HG03045 (cell line): ENCODE measurements around the gene PARD6A.

Experiments
- ATAC-seq: cut with Tn5 transposase; IDR thresholded peaks from one replicate; pipeline ENCODE4 v1.9.1; 2021; ENCODE audit warnings: mild to moderate bottlenecking, moderate library complexity; ENCODE audit not compliant: unreplicated experiment

Gene PARD6A

DNA sequence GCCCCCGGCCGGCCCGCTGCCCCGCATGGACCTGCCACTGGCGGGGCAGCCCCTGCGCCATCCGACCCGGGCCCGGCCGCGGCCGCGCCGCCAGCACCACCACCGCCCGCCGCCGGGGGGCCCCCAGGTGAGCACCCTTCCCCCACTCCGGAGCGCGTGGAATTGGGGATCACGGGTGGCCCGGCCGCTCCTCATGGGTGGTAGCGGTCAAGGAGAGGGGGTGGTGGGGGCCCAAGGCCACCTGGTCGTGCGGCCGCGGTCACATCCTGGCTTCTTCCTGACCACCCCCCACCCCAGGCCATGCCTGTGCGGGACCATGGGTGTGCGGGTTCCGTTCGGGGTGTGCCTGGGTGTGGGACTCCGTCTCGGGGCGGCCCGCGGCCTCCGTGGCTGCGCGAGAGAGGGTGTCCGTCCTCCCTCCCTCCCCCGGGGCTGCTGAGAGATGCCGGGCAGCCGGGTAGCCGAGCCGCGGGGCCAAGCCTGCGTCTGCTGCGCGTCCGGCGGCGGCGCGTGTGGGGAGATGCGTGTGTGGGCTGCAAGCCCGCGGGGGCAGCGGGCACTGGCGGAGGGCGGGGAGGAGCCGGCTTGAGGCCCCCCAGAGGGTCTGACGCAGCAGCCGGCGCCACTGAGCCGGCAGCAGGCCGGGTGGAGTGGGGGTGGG is 7.5 kb upstream of the PARD6A start:
- no peak for ATAC-seq

DNA sequence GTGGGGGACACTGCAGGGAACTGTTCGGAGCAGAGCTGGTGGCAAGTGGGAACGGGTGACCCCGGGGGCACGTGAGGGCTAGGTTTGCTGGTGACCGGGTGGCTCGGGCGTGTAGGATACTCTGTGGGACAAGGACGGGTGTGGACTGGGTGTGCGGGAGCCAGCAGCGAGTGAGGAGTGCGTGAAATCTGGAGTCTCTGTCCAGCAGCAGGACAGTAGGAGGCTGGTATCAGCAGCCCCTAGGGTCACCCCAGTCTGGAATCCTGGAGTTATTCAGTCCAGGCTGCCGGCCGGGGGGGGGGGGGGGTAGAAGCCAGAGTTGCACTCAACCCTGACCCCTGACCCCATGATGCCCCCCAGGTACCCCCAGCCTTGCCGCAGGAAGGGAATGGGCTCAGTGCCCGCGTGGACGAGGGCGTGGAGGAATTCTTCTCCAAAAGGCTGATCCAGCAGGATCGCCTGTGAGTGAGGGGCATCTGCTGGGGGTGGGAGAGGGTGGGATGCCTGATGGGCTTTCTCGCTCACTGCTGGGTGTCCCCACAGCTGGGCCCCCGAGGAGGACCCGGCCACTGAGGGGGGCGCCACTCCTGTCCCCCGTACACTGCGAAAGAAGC is 6.9 kb upstream of the PARD6A start:
- no peak for ATAC-seq

DNA sequence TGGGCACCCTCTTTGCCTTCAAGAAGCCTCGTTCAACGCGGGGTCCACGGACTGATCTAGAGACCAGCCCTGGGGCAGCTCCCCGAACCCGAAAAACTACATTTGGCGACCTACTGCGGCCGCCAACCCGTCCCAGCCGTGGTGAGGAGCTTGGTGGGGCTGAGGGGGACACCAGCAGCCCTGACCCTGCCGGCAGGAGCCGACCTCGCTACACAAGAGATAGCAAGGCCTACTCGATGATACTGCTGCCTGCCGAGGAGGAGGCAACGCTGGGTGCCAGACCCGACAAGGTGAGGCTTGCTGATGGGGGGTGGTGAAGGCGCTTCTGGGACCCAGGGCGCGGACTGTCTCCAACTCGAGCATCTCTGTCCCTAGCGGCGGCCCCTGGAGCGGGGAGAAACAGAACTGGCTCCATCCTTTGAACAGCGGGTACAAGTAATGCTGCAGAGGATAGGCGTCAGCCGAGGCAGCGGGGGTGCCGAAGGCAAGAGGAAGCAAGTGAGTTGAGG is 6.3 kb upstream of the PARD6A start:
- no peak for ATAC-seq

DNA sequence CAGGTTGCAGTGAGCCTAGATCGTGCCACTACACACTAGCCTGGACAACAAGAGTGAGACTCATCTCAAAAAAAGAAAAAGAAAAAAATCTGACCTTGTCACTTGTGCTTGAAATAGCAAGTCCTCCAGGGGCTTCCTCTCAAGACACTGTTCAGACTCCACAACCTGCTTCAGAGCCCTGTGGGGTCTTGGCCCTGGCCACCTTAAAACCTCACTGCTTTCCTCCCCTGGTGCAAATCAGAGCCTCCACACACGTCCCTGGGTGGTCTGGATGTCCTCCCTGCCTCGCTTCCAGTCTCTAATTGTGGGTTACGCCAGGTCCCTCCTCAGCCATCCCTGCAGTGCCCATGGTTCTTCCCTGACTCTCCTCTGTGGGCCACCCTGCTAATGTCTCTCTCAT is 5.4 kb upstream of the PARD6A start:
- ATAC-seq: no peak

DNA sequence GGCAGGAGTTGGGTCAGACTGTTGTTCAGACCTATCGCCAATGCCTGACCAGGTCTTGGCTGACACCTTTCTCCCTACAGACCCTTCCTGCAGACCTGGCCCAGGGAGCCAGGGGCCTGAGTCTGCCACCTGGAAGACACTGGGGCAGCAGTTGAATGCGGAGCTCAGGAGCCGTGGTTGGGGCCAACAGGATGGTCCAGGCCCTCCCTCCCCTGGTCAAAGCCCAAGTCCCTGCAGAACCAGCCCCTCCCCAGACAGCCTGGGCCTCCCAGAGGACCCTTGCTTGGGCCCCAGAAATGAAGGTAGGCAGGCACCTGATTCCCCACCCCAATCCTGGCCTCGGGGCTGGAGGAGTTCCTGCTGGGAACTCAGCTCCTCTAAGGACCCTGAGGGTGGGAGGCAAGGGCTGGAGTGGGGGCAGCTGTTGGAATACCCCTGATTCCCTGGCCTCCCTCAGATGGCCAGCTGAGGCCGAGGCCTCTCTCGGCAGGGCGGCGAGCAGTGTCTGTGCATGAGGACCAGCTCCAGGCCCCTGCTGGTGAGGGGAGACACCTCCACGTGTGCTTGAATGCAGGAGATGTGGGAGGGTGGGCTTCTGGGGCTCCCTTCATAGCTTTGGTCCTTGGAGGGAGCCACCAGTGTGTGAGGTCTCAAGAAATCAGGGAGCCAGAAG is 4.3 kb upstream of the PARD6A start:
- no peak for ATAC-seq

DNA sequence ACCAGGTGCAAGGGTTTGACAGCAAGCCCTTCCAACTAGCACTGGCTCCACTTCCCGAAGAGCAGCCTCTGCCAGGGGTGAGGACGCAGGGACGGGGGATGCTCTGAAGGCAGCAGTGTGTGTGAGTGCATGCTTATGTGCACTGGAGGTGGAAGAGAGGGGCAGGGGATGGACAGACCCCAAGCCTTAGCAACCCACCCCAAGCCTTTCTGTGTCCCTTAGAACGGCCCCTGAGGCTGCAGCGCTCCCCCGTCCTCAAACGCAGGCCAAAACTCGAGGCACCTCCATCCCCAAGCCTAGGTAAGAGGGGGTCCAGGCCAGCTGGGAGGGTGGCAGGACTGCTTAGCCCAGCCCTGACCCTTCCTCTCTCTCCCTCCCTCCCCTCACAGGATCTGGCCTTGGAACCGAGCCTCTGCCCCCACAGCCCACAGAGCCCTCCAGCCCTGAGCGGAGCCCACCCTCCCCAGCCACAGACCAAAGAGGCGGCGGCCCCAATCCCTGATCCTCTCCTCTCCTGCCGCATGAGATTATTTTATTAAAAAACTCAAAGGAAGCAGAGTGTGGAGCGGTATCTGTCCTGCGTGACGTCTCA is 3.6 kb upstream of the PARD6A start:
- no peak for ATAC-seq

DNA sequence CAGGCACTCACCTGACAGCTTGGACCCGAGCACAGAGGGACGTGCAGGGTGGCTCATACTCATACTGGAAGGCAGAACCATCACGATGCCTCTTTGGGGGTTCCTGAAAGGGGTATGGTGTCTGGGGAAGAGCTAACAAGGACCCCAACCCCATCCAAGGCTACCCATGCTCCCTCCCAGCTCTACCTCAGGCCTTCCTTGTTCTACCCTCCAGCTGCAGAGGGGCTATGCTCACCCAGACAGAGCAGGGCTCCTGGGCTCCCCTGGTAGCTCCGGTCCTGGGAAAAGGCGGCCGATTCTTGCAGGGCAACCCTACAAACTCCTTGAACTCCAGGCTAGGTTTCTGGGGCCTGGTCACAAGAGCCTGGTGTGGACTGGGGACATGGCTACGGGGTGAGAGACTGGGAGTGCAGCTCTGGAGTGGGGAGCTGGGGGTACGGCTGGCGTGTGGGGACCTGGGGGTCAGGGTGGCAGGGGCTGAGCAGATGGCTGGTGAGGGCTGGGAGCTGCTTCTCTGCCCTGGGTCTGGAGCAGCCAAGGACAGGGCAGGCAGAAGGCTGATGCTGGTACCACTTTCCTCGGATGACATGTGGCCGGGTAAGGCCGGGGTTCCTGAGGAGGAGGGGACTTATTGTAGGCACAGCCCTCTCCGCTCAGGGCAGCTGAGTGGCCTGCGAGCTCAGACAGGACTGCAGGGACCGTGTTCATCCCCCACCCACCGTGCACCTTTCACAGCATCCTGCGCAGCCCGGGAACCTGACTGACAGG is 2.8 kb upstream of the PARD6A start:
- no peak for ATAC-seq

DNA sequence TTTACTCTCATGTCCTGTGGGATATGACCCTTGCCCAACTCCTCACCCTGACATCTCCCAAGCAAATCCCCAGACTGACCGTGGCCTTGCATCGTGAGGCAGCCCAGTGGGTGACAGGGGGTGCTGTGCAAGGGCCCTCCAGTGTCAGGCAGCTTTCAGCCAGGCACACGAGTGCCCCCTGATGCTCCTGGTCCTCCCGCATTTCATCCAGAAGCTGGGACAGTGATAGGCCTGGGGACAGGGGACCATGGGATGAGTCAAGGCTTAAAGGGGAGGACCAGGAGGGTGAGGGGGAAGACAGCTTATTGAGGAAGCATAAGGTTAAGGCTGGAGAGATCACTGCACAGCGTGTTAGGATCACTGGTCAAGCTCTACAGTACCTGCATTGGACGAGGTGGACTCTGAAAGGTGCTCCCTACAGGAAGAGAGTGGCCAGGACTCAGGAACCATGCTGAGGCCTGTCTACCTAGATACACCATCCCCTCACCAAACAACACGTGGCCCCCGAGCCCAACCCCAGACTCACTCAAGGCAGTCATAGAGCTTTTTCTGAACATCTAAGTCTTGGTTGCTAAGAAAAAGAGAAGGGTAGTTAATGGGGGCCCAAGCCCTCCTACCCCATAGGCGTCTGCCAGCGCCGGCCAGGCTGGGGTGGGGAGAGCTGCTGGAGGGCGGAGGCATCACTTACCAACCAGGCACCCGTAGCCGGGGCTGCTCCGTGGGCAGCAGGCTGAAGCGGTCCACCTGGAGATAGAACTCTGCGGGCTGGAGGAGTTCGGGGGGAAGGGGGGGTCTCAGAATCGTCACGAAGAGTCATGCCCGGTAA is 1.7 kb upstream of the PARD6A start:
- no peak for ATAC-seq

DNA sequence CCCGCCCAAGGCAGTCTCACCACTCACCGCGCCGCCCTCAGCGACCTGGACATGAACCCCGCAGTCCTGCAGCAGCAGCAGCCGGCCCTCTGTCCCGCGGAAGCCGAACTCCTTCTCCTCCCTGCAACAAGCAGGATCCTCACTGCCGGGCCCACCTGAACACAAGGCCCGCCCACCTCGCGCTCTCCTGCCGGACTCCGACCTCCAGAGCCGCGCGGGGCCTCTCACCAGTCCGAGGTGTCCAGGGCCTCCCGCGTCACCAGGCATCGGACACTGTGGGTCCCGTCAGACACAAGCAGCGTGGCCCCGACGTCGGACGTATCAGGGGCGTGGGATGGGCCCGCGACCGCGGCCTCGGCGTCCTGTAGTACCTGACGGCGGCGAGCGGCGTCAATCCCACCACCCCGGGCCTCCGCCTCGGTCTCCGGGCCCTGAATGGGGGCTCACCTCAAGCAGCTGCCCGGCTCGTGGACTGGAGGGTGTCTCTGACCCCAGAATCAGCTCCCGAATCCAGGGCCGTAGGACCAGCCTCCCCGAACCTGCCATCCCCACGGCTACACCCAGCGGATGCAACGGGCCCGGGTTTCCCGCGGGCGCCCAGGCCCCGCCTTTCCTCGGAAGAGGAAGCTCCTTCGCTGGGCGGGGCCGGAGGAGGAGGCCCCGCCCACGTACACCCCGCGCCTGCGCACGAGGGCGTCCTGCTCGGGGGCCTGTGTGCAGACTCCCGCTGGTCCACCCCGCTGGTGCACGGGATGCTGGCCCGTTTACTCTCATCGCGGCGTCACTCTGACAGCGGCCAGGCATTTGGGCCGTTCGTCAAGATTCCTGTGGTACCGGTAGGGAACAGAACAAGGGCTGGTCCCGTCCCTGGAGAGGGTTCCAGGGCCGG is 841 bp upstream of the PARD6A start, which contains the start of gene ACD:
ACD (minus strand) TSS at position 586 of the 889 bp plus-strand sequence; CDS start at position 546, 40 bp downstream.
- ATAC-seq: peak; percentile 57

DNA sequence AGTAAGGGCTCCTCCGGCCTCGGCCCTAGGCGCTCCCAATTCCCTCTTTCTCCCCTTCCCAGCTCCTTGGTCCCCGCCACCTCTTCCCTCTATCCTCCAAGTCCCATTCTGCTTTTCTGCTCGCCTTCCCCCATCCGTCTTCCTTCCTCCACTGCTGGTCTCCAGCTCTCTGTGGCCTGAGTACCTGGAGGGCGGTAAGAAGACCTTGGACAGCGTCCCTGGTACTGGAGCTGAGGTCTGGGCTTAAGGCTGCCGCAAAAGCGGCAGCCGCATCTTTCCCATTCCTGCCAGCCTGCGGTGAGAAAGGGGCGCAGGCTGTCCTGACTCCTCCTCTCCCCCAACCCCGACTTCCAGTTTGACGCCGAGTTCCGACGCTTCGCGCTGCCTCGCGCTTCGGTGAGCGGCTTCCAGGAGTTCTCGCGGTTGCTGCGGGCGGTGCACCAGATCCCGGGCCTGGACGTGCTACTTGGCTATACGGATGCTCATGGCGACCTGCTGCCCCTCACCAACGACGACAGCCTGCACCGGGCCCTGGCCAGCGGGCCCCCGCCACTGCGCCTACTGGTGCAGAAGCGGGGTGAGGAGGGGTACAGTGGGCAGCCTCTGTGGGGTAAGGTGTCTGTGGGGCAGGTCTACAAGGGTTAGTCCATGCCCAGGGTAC is 471 bp downstream of the PARD6A start:
- ATAC-seq: peak; percentile 2

DNA sequence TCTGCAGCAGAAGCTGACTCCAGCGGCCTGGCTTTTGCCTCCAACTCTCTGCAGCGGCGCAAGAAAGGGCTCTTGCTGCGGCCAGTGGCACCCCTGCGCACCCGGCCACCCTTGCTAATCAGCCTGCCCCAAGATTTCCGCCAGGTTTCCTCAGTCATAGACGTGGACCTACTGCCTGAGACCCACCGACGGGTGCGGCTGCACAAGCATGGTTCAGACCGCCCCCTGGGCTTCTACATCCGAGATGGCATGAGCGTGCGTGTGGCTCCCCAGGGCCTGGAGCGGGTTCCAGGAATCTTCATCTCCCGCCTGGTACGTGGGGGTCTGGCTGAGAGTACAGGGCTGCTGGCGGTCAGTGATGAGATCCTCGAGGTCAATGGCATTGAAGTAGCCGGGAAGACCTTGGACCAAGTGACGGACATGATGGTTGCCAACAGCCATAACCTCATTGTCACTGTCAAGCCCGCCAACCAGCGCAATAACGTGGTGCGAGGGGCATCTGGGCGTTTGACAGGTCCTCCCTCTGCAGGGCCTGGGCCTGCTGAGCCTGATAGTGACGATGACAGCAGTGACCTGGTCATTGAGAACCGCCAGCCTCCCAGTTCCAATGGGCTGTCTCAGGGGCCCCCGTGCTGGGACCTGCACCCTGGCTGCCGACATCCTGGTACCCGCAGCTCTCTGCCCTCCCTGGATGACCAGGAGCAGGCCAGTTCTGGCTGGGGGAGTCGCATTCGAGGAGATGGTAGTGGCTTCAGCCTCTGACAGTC is 1.3 kb downstream of the PARD6A start:
- ATAC-seq: no peak

DNA sequence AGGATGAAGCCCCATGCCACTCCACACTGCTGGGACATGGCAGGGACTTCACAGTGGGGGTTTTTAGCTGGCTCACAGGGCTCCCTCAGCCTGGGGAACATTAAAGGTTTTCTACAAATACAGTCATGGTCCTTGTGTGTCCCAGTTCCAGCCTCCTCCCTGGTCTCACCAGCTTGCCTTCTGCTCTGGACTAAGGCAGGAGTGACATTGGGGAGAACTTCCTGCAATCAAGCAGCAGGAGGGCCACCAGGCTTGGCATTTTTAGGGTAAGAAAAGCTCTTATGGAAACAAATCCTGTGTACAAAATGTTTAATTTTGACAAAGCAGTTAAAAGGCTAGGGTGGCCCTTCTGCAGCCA is 1.9 kb downstream of the PARD6A start:
- ATAC-seq: no peak

DNA sequence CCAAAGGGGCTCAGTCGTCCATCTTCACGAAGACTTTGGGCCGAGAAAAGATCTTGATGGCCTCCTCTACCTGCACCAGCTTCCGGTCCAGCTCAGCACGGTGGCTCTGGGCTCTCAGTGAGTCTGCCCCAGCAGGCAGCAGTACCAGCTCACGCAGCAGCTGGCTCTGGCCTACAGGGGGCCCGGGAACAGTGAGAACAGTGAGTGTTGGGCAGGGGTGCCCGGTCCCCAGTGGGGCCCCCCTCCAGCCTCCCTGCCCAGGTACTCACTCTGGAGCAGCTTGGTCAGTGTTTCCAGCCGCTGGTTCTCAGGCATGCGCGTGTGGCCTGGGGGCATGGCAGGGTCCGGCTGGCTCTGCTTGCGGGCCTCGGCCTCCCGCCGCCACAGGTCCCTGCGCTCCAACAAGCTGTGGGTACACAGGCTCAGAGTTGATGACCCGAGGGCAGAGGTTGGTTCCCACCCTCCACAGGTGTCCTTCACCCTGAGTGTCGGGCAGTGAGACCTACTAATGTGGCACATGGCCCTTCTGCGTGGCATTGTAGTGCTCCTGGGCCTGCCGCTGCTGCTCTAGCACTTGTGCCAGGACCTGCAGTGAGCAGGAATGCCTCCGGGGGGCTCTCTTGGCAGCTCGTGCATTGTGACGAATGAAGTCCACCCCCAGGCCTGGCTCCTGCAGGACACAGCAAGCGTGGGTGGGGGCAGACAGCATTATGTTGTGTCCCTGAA is 2.6 kb downstream of the PARD6A start:
- no peak for ATAC-seq

DNA sequence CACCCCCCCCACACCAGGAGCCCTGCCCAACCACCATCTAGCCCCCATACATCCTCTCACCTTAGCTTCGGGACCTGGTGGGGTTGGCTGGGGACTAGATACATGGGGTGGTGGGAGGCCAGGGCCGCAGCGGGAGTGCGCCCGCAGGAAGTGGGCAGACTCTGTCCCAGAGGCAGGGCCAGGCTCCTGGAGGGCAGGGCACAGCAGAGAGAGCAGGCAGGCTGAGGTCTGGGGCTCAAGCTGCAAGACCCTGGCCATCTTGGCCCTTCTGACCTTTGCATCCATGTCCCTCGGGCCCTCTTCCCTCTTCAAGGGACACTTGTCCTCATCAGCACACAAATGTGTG is 3.1 kb downstream of the PARD6A start:
- ATAC-seq: no peak

DNA sequence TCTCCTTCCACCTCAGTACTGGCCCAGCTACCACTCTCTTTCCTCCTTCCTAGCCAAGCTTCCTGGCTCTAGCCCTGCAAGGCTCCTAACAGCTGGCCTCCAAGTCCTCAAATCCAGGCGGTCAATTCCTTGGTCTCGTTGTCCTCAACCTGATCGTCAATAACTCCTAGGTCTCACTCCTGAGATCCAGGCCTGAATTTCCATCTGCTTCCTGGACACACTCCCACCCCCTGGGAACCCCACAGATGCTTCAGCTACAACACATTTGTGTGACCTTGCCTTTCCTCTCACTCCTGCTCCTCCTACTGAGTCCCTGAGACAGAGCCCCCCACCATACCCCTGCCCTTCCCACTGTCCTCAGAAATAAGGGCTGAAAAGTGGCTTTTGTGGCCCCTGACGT is 3.5 kb downstream of the PARD6A start:
- no peak for ATAC-seq

DNA sequence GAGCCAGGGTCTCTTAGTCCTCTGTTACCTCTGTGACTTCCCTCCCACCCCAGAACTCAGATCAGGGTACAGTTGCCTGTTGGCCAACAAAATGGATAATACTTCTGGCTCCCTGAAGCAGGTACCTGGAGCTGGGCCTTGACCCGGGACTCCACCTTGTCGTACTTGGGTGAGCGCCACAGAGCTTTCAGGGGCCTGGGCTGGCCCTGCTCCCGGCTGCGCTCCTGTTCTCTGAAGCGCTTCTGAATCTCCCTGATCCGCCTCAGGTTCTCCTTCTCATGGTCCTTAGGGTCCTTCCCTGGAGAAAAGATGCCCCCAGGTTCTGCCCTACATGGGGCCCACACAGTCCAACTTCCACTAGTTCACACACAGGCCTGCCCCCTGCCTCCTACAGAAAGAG is 4.1 kb downstream of the PARD6A start:
- no peak for ATAC-seq

DNA sequence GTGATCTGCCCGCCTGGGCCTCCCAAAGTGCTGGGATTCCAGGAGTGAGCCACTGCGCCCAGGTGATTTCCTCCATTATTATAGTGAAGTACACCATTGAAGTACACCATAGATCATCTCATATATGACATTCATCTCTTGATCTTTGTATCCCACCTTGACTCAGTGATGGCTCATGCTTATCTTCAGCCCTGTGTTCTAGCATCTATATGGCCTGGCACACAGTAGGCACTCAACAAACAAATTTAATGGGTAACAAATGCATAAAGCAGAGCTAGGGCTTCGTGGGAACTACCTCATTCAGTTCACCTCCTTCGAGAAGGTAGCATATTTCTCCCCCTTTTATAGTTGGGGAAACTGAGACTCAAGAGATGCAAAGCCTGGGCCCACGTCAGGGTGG is 4.8 kb downstream of the PARD6A start:
- ATAC-seq: no peak
